Psoas muscle (tissue), 8 donors: ENCODE results near the gene MDFIC. TPM values are rescaled to one million over a fixed set of nuclear protein-coding genes. Genes with fewer than 3 reads are reported as not detected.

Experiments
- ATAC-seq, 4 donors: fragments of 200-7000 bp; cut with Tn5 transposase; one replicate each; pipeline ENCODE4 v1.9.1; 2020; ENCODE audit warnings: moderate library complexity in 3 of 4, mild to moderate bottlenecking in 2 of 4
- DNase-seq, 2 donors: peaks; one replicate each; pipeline ENCODE4 v3.0.0-alpha.2; 2020
- H3K27ac ChIP-seq: fragments of 200-600 bp; one replicate; pipeline ENCODE4 v1.8.0; 2022
- H3K27me3 ChIP-seq, 3 donors: fragments of 200-600 bp in 1 of 3; one replicate each; pipeline versions ENCODE4 v1.6.1 to v1.8.0; 2013 to 2022; ENCODE audit warnings: low read length in 2 of 3, mild to moderate bottlenecking in 2 of 3, moderate library complexity in 1 of 3; ENCODE audit not compliant: insufficient read depth in 3 of 3
- H3K36me3 ChIP-seq, 2 donors: fragments of 200-600 bp in 1 of 2; one replicate each; pipeline versions ENCODE4 v1.6.1 to v1.8.0; 2013 to 2022; ENCODE audit warnings: low read depth in 1 of 2, mild to moderate bottlenecking in 1 of 2, moderate library complexity in 1 of 2; ENCODE audit not compliant: insufficient read depth in 1 of 2
- H3K4me1 ChIP-seq: fragments of 200-600 bp; one replicate; pipeline ENCODE4 v1.8.0; 2022
- H3K4me3 ChIP-seq: fragments of 200-600 bp; one replicate; pipeline ENCODE4 v1.8.0; 2022; ENCODE audit warnings: mild to moderate bottlenecking
- H3K9me3 ChIP-seq: fragments of 200-600 bp; one replicate; pipeline ENCODE4 v1.8.0; 2022
- WGBS, 3 donors: extraction: QIAGEN DNeasy Blood & Tissue Kit; methylation state at CpG; one replicate each; pipeline versions ENCODE4 v1.1.6 to v1.1.7; 2013; 5-methylcytosine and 5-hydroxymethylcytosine counted together
- intact Hi-C, 2 donors: fragments of 100-400 bp; cut with DNase I; formaldehyde crosslinking; loops; one replicate each; pipeline versions ENCODE4 v1.11.0 to v1.14.2; 2022
- polyA plus RNA-seq, 3 donors: library from polyadenylated mRNA; stranded (reverse); fragments of 200-250 nt; gene quantifications; one replicate each; pipeline ENCODE4 v1.2.3, GENCODE V29; 2013
- total RNA-seq, 4 donors: library from RNA; stranded (reverse); fragmentation: NEBNext Ultra II Directional in 2 of 4; extraction: Animal tissue kit (Norgen Biotek cat#: 25700) in 2 of 4; gene quantifications; one replicate each; pipeline versions ENCODE4 v1.2.1 to v1.2.4, GENCODE V29; 2021 to 2023
- TF ChIP-seq, protein P1 (sequence below): fragments of 200-600 bp; IDR thresholded peaks from one replicate; pipeline ENCODE4 v1.8.0; 2022; ENCODE audit warnings: antibody characterized with exemption
- donor health status: healthy with polysubstance abuse.
- donor health status: DM: no; HTN: no; CAD: no; lungs with moderate emphysema.
- donor health status: Bipolar disorder and iron deficiency.
- donor health status: healthy.
- donor health status: DM: yes; HTN: yes; CAD: no.
- donor health status: DM: no; HTN: no; CAD: no.
- donor health status: DM: no; HTN: no; CAD: no.
- donor health status: DM: yes; HTN: yes; CAD: no.

MDFIC gene
- total and polyA plus RNA-seq, 7 donors, result 2.7 to 14.6 (median 7.1) TPM

DNA sequence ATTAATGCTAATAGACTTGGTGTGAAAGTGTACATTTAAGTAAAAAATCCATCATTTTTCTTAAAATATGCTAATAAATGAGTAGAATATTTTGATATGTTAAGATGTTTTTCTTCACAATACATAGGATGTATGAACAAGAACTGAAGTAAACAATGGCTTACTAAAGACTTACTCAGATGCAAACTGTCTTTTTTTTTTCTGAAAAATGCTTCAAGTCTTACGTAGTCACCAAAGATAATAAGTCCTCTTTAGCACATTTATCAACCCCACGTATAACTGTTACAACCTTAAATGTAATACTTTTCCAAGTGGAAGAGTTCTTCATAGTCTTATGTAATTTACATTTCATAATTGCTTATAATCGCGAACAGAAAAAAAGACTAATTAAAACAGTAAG is 54.8 kb downstream of the MDFIC start:
- H3K36me3 ChIP-seq, result no peaks in the 10 kb centered on the region
- no peak overlapping the region for H3K27ac ChIP-seq
- intact Hi-C loops, result loop anchor here in 1 of 2 donors (5.0 kb wide), 1 partner anchor 34 kb away; no protein-coding TSS in a partner anchor
- no peak overlapping the region for H3K4me3 ChIP-seq
- H3K4me1 ChIP-seq, result peaks cover 27% of the 10 kb centered on the region
- DNase-seq (no peak), ATAC-seq (no peak)
- no peaks in the 10 kb centered on the region for H3K9me3 ChIP-seq
- H3K27me3 ChIP-seq, result no peaks in the 10 kb centered on the region
- whole genome bisulfite sequencing, 3 donors, result 78 to 89% (median 80%) methylated on average over 4 of the region's 4 CpGs
- TF ChIP-seq, protein P1, sequence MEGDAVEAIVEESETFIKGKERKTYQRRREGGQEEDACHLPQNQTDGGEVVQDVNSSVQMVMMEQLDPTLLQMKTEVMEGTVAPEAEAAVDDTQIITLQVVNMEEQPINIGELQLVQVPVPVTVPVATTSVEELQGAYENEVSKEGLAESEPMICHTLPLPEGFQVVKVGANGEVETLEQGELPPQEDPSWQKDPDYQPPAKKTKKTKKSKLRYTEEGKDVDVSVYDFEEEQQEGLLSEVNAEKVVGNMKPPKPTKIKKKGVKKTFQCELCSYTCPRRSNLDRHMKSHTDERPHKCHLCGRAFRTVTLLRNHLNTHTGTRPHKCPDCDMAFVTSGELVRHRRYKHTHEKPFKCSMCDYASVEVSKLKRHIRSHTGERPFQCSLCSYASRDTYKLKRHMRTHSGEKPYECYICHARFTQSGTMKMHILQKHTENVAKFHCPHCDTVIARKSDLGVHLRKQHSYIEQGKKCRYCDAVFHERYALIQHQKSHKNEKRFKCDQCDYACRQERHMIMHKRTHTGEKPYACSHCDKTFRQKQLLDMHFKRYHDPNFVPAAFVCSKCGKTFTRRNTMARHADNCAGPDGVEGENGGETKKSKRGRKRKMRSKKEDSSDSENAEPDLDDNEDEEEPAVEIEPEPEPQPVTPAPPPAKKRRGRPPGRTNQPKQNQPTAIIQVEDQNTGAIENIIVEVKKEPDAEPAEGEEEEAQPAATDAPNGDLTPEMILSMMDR, result no peak

DNA sequence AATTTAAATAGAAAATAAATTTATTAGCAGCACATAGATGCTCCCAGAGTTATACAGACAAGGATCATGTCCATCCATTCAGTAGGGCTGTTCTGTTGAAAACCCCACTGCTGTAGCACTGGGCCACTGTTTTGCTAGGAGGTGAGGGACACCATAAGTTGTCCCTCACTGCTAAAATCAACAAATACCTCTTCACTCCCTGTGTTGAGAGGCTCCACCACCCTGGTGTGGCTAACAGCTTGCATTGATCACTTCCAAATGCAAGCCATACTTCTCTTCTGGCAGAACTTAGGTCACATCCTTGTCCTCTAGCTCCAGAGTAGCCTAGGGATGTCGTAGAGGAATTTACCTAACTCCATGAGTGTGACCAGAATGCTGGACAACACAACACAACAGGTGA is 55.4 kb downstream of the MDFIC start:
- ATAC-seq (no peak), DNase-seq (no peak)
- Histone ChIP-seq H3K9me3 (no peaks in the 10 kb centered on the region), H3K4me1 (peaks cover 27% of the 10 kb centered on the region), H3K4me3 (no peak overlapping the region), H3K27me3 (no peaks in the 10 kb centered on the region), H3K27ac (no peak overlapping the region), H3K36me3 (no peaks in the 10 kb centered on the region)
- TF ChIP-seq, protein P1, result no peak
- 67 to 79% (median 68%) methylated on average over 1 of the region's 1 CpG for WGBS, 3 donors
- intact Hi-C loops, result loop anchor here in 1 of 2 donors (5.0 kb wide), 1 partner anchor 35 kb away; no protein-coding TSS in a partner anchor

DNA sequence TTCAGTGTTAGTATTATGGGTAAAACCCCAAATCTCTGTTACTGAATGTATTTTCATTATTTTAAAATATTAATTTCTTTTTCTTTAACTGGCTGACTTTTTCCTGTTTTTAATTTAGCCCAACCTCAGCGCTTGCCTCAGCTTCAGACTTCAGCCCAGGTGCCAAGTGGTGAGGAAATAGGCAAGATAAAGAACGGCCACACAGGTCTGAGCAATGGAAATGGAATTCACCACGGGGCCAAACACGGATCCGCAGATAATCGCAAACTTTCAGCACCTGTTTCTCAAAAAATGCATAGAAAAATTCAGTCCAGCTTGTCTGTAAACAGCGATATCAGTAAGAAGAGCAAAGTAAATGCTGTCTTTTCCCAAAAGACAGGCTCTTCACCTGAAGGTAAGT is 57.5 kb downstream of the MDFIC start:
- H3K4me3 ChIP-seq, result peak overlapping the region; percentile 52
- peaks cover 25% of the 10 kb centered on the region for H3K4me1 ChIP-seq
- H3K27ac ChIP-seq, result peak overlapping the region; percentile 86
- H3K9me3 ChIP-seq, result no peaks in the 10 kb centered on the region
- peak; percentile 96 to 98 (median 97) for ATAC-seq
- TF ChIP-seq, protein P1, result no peak
- WGBS, 3 donors, result 9 to 17% (median 13%) methylated on average over 7 of the region's 7 CpGs
- no peaks in the 10 kb centered on the region for H3K36me3 ChIP-seq
- intact Hi-C loops, result loop anchor here in 1 of 2 donors (5.0 kb wide), 1 partner anchor 37 kb away; no protein-coding TSS in a partner anchor
- no peaks in the 10 kb centered on the region for H3K27me3 ChIP-seq
- peak; percentile 25 to 62 for DNase-seq

DNA sequence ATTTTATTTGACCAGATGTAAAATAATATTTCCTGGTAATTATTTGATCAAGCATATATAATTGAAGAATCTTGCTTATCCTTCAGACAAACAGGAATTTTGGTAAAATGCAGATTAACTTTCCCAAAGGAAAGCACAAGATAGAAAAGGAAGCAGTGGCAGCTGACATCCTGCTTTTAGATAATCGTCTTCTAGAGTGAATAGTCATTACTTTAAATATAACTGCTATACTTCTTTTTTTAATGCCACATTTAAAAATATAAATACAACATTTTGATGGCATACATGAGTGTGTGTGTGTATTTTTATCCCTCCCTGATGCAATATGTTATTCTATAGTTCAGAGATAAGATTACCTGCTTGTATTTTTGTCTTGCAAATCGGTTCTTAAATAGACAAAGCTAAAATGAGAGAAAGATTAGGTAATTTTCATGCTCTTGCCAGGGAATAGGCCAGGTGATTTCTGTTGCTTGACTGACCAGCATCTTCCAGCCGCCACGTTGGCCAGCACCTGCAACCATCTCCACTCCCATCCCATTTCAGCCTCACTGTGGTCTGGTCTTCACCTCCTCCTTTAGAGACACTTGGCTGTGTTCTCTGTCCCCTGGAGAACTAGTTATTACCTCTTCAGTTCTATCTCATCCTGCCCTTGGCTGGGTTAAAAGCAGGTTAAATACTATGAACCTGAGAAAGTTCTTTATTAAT is 58.1 kb downstream of the MDFIC start:
- Histone ChIP-seq H3K4me3 (peak overlapping the region; percentile 52), H3K36me3 (no peaks in the 10 kb centered on the region), H3K27me3 (no peaks in the 10 kb centered on the region), H3K27ac (peak overlapping the region; percentile 86), H3K9me3 (no peaks in the 10 kb centered on the region), H3K4me1 (peaks cover 29% of the 10 kb centered on the region)
- ATAC-seq (peak; percentile 32 to 81 (median 72)), DNase-seq (no peak)
- TF ChIP-seq, protein P1, result no peak
- intact Hi-C loops, result loop anchor here in 1 of 2 donors (5.0 kb wide), 1 partner anchor 38 kb away; no protein-coding TSS in a partner anchor
- WGBS, 3 donors, result 24 to 27% (median 26%) methylated on average over 4 of the region's 4 CpGs
